ENCODE measurements around the gene CIAO2B.
"Not testable (repeated sequence)": the region's sequence is repeated elsewhere in the genome, so short reads cannot be mapped to it uniquely, and the experiment has no call there.

The CIAO2B gene

GRCh38 chr16:66956154-66956457, 21.9 kb upstream of the CIAO2B start:
- DNase-seq (ENCODE audit: low read depth in 2 of 2, low spot score in 1 of 2): not testable (repeated sequence)

- not testable (repeated sequence) for DNase-seq (ENCODE audit: low read depth in 2 of 2, low spot score in 1 of 2)
Measured at GRCh38 chr16:66955363-66956153, 21.4 kb upstream of the CIAO2B start.

- peak; percentile 42 to 65 for DNase-seq (ENCODE audit: low read depth in 2 of 2, low spot score in 1 of 2)
Measured at GRCh38 chr16:66954097-66954659, 20.0 kb upstream of the CIAO2B start.

DNA sequence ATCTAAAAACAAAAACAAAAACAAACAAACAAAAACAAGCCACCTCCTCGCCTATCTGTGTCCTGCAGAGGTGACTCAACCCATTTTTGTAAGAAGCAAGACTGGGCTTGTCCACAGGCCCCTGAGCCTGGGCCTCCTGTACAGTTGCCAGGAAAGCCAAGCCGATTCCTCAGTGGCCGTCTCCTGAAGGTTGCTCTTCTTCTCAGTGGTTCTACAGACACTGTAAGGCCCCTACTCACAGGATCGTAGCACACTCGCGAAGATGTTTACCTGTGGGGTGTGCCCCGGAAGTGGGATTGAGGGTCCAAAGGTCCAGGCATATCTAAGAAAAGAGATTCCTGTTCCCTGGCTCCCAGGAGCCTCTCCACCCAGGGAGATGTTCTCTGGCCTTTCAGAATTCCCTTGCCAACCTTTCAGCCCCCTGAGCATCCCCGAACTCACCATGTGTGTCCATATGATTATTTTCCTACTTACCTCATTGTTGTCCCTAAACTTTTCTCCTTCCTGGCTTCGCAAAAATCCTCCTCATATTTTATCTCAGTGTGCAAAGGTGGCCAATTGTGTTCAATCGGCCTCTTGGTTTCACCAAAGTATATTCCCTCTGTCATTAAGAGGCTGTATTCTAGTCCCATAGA, 19.4 kb upstream of the CIAO2B start:
- no peak for DNase-seq (ENCODE audit: low read depth in 2 of 2, low spot score in 1 of 2)

- no peak for DNase-seq (ENCODE audit: low read depth in 2 of 2, low spot score in 1 of 2)
Measured at GRCh38 chr16:66952430-66953110, 18.4 kb upstream of the CIAO2B start.

DNA sequence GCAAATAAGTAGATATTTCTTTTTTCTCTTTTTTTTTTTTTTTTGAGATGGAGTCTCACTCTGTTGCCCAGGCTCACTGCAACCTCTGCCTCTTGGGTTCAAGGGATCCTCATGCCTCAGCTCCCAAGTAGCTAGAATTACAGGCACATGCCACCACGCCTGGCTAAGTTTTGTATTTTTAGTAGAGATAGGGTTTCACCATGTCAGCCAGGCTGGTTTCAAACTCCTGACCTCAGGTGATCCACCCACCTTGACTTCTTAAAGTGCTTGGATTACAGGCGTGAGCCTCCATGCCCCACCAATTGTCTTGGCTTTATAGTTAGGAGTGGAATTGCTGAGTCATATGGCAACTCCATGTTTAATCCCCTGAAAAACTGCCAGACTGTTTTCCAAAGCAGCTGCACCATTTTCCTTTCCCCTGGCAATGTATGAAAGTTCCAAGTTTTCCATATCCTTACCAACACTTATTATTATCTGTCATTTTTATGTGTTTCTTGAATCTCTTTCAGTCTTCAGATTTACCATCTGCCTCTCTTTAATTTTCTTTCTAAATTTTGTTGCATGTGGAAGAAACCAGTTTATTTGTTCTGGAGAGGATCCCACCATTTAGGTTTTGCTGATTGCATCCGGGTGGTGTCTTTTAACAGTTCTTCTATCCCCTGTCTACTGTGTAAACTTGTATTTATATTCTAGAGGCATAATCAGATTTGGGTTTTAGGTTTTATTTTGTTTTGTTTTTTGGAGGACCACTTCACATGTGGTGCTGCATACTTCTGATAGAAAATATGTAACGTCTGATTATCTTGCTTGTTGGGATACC, 17.0 kb upstream of the CIAO2B start:
- no peak for DNase-seq (ENCODE audit: low read depth in 2 of 2, low spot score in 1 of 2)

- no peak for DNase-seq (ENCODE audit: low read depth in 2 of 2, low spot score in 1 of 2)
Measured at GRCh38 chr16:66950437-66950836, 16.2 kb upstream of the CIAO2B start.

GRCh38 chr16:66949472-66949871, 15.3 kb upstream of the CIAO2B start:
- DNase-seq (ENCODE audit: low read depth in 2 of 2, low spot score in 1 of 2): no peak

DNA sequence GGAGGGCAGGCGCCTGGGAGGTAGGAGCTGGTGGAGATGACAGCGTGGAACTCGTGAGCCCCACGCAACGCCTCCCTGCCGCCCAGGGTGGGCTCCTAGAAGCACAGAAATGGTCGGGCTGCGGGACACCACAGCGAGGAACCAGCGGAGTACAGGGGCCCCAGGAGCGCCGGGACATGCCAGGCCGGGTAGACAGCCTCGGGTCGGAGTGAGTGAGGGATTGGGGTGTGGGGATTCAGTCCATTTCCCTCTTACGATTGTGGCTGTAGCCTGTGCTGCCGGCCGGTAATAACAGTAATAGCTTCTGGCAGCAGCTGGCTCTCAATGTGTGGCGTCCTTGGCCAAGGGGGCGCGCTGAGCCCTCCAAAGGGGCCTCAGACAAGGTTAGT, 14.6 kb upstream of the CIAO2B start:
- DNase-seq (ENCODE audit: low read depth in 2 of 2, low spot score in 1 of 2): no peak

DNA sequence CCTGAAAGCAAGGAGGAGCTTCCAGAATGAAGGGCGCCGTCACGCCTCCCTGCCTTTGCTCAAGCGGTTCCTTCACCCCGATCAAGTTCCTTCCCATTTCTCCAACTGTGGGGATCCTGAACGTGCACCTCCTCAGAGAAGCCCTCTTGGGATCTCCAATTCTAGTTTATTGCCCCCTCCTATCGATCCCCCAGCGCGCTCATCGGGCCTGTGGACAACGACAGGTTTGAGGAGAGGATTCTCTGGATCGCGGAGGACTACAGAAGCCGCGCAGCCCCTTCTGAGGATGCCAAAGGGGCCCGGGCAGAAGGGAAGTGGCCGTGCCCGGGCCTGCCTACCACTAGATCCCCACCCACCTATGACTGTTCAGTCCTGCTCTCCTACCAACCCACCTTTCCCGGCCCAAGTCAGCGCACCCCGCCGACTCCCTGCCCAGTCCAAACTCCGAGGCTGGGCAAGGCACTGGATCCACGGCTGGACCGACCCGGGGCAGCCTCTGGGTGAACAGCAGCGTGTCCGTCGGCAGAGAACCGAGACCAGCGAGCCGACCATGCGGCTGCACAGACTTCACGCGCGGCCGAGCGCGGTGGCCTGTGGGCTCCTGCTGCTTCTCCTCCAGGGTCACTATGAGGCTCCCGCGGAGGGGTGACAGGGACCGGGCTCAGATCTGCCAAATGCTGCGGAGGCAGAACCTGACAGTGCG, 14.1 kb upstream of the CIAO2B start:
- no peak for DNase-seq (ENCODE audit: low read depth in 2 of 2, low spot score in 1 of 2)

DNA sequence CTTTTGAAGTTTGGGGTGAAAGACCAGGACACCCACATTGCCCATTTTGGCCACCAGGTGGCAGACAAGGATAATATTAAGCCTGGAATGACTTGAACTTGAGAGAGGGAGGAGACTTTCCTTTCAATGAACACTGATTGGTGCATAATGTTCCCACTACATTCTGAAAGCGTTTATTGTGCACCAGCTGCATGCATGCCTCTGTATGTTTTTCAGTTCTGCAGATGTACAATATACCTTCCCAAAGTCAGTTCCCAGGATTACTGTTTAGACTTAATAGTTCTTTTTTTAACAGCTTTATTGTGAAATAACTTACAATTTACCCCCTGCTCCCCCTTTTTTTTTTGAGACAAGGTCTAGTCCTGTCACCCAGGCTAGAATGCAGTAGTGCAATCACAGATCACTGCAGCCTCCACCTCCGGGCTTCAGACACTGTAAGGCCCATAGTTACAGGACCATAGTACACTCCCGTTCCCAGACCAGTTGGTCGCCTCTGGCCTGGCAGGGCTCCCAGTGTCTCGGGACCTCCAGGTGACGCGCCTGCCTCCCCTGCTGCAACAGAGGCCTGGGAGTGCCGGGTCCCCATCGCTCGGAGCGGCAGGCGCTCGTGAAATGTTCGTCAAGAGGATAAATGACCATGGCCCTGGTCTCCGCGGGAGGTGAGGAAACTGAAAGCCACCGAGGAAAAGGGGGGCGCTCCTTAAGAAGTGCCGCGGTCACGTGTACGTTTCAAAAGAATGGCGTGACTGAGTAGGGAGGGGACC, 13.3 kb upstream of the CIAO2B start:
- peak; percentile 58 to 78 for DNase-seq (ENCODE audit: low read depth in 2 of 2, low spot score in 1 of 2)

GRCh38 chr16:66946974-66947301, 12.7 kb upstream of the CIAO2B start:
- DNase-seq (ENCODE audit: low read depth in 2 of 2, low spot score in 1 of 2): no peak

- no peak for DNase-seq (ENCODE audit: low read depth in 2 of 2, low spot score in 1 of 2)
Measured at GRCh38 chr16:66946541-66946940, 12.3 kb upstream of the CIAO2B start.

DNA sequence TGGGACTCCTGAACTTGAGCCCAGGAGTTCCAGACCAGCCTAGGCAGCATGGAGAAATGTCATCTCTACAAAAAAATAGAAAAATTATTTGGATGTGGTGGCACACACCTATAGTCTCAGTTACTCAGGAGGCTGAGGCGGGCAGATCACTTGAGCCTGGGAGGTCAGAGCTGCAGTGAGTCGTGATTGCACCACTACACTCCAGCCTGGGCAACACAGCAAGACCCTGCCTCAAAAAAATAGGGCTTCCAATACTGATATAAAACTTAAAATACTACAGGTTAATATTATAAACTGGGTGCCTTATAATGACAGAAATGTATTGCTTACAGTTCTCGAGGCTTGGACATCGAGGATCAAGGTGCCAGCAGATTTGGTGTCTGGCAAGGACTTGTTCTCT, 11.7 kb upstream of the CIAO2B start:
- no peak for DNase-seq (ENCODE audit: low read depth in 2 of 2, low spot score in 1 of 2)

DNA sequence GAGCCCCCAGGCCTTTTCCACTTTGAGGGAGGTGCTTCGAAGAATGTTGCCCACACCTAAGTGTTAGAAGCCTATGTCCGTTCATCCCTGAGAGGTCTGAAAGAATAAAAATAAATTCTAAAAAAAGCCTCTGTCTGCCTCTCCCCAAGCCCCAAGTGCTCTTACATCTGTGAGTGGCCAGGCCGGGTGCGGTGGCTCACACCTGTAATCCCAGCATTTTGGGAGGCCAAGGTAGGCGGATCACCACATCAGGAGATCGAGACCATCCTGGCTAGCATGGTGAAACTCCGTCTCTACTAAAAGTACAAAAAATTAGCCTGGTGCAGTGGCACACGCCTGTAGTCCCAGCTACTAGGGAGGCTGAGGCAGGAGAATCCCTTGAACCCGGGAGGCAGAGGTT, 10.8 kb upstream of the CIAO2B start:
- not testable (repeated sequence) for DNase-seq (ENCODE audit: low read depth in 2 of 2, low spot score in 1 of 2)

DNA sequence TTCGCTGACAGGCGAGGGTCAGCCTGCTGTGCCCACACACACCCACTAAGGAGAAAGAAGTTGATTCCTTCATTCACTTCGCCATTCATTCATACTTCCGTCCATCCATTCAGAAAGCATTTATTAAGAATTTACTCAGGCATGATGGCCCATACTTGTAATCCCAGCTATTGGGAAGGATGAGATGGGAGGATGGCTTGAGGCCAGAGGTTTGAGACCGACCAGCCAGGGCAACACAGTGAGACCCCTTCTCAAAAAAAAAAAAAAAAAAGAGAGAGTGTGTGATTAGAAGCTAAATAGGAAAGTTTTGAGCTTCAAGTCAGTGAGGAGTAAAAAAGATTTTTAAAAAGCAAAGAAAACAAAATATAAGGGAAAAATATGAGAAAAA, 9.8 kb upstream of the CIAO2B start:
- DNase-seq (ENCODE audit: low read depth in 2 of 2, low spot score in 1 of 2): no peak

GRCh38 chr16:66943426-66944053, 9.3 kb upstream of the CIAO2B start:
- no peak for DNase-seq (ENCODE audit: low read depth in 2 of 2, low spot score in 1 of 2)

GRCh38 chr16:66942981-66943380, 8.8 kb upstream of the CIAO2B start:
- no peak for DNase-seq (ENCODE audit: low read depth in 2 of 2, low spot score in 1 of 2)

GRCh38 chr16:66940236-66940635, 6.0 kb upstream of the CIAO2B start:
- DNase-seq (ENCODE audit: low read depth in 2 of 2, low spot score in 1 of 2): no peak

GRCh38 chr16:66939366-66939765, 5.2 kb upstream of the CIAO2B start:
- no peak for DNase-seq (ENCODE audit: low read depth in 2 of 2, low spot score in 1 of 2)

All from stimulated activated CD8-positive, alpha-beta memory T cell treated with anti-CD3 and anti-CD28 coated beads, Interleukin-4, amount 100 ng/mL, for 4 hours (primary cell).